Measurements from ENCODE around the gene CDH23. TPM values are rescaled to one million over a fixed set of nuclear protein-coding genes. Genes with fewer than 3 reads are reported as not detected.

The CDH23 gene
- total and polyA plus RNA-seq, 2 of the 8 experiments (the other 6 are each of a cell fraction or from before 2014, with no cell fraction given): 1.9 to 4.9 TPM

DNA sequence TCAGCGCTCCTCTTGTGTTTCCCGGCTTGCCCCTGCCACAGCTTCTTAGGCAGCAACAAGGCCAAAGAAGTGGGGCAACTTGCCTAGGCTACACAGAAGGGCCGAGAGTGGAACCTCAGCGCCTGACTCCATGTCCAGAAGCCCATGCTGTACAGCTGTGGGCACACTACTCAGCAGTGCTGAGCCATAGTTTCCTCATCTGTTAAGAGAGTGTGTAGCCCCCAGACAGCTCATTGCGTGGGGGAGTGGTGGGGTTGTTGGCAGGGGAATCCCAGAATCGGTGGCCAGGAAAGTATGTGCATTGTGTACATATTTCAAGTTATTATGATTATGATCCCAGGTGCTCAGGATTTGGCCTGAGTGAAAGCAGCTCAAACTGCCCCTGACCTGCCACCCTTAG is 96.2 kb downstream of the CDH23 start (continued):
- no peak for TF ChIP-seq CBX5 (IDR thresholded peaks at IDR 0.05; ENCODE audit: low read depth, low read length)
- TF ChIP-seq, protein P1, sequence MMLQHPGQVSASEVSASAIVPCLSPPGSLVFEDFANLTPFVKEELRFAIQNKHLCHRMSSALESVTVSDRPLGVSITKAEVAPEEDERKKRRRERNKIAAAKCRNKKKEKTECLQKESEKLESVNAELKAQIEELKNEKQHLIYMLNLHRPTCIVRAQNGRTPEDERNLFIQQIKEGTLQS (IDR thresholded peaks at IDR 0.05; ENCODE audit: insufficient read depth, low read depth, low read length): no peak
- no peak for TF ChIP-seq USF2 (IDR thresholded peaks at IDR 0.05; ENCODE audit: low read length)
- TF ChIP-seq CEBPB (IDR thresholded peaks at IDR 0.05; ENCODE audit: low read depth, low read length): no peak
- TF ChIP-seq POU5F1 (IDR thresholded peaks at IDR 0.05; ENCODE audit: low read depth, low read length): no peak
- TF ChIP-seq RFX5 (IDR thresholded peaks at IDR 0.05; ENCODE audit: borderline replicate concordance, low read depth, low read length): no peak
